Stimulated activated CD4-positive, alpha-beta T cell treated with anti-CD3 and anti-CD28 coated beads, Interleukin-15, amount 100 ng/mL, for 24 hours (primary cell): ENCODE results near the gene FLNC.

Source experiments
- DNase-seq: peaks from one replicate; pipeline ENCODE4 v3.0.0-alpha.2; 2020

FLNC gene

GRCh38 chr7:128801667-128802418 is 28.4 kb upstream of the FLNC start:
- DNase-seq, result no peak

- DNase-seq, result no peak
Measured at GRCh38 chr7:128804484-128804883, 25.7 kb upstream of the FLNC start.

- no peak for DNase-seq
Measured at GRCh38 chr7:128805225-128805624, 25.0 kb upstream of the FLNC start.

GRCh38 chr7:128807191-128807590 is 23.0 kb upstream of the FLNC start:
- no peak for DNase-seq

- DNase-seq, result no peak
Measured at GRCh38 chr7:128809363-128809762, 20.8 kb upstream of the FLNC start.

- no peak for DNase-seq
Measured at GRCh38 chr7:128810473-128810872, 19.7 kb upstream of the FLNC start.

GRCh38 chr7:128810997-128811396 is 19.2 kb upstream of the FLNC start:
- no peak for DNase-seq

GRCh38 chr7:128811631-128812430 is 18.4 kb upstream of the FLNC start:
- no peak for DNase-seq

- no peak for DNase-seq
Measured at GRCh38 chr7:128812514-128813168, 17.6 kb upstream of the FLNC start.

- no peak for DNase-seq
Measured at GRCh38 chr7:128814499-128814898, 15.7 kb upstream of the FLNC start.

- DNase-seq, result no peak
Measured at GRCh38 chr7:128815289-128815942, 14.8 kb upstream of the FLNC start.

- DNase-seq, result no peak
Measured at GRCh38 chr7:128818694-128819093, 11.5 kb upstream of the FLNC start.

- DNase-seq, result no peak
Measured at GRCh38 chr7:128821724-128822123, 8.5 kb upstream of the FLNC start.

- DNase-seq, result no peak
Measured at GRCh38 chr7:128826512-128826911, 3.7 kb upstream of the FLNC start.

- no peak for DNase-seq
Measured at GRCh38 chr7:128826916-128827247, 3.3 kb upstream of the FLNC start.

GRCh38 chr7:128827248-128827958 is 2.8 kb upstream of the FLNC start:
- no peak for DNase-seq

GRCh38 chr7:128827971-128828711 is 2.1 kb upstream of the FLNC start:
- DNase-seq, result no peak

- no peak for DNase-seq
Measured at GRCh38 chr7:128829391-128830166, 627 bp upstream of the FLNC start.

GRCh38 chr7:128831178-128831993 is 1.2 kb downstream of the FLNC start:
- peak; percentile 26 for DNase-seq
